ENCODE data around the gene CLSTN3. TPM values are rescaled to one million over a fixed set of nuclear protein-coding genes. Genes with fewer than 3 reads are reported as not detected.

The CLSTN3 gene
- total and polyA plus RNA-seq, 2 experiments from 2014 or later = 5.0 to 46.9 TPM

DNA sequence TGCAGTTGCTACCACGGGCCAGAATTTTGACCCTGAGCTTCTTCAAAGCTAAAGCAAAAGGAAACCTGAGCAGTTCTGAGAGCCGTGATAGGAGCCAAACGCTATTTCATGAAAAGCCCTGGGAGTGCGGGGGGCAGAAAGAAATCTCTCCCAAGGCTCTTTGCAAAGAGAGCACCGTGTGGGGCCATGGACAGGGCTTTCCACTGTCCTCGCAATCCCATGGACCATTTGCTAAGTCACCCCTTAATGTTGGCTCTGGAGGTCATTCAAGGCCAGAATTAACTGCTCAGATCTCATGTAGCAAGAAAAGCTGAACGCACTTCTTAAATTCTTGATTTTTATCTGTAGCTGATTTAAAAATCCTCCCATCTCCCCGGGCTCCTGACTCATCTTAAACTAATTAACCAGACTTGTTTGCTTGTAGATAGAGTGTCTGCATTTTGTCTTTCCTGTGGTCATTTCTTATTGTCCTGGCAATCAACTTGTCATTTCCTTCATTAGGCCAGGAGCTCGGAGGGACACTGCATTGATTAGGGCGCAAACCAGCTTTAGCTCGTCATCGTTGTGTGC, 24.8 kb downstream of the CLSTN3 start:
- Histone ChIP-seq H3K9me2 (ENCODE audit: insufficient read depth) (no peaks in the 10 kb centered on the region), H3K4me1 (ENCODE audit: insufficient read depth) (no peaks in the 10 kb centered on the region), H3K4me3 (no peak overlapping the region), H3K4me2 (no peak overlapping the region), H3K27me3 (ENCODE audit: insufficient read depth) (no peaks in the 10 kb centered on the region), H3K27ac (ENCODE audit: low read depth) (no peak overlapping the region), H4K20me1 (replicated peaks; ENCODE audit: insufficient read depth) (no peaks in the 10 kb centered on the region; the same call in 1 of the 2 replicates), H3K79me2 (replicated peaks; ENCODE audit: insufficient read depth) (no peaks in the 10 kb centered on the region), H2AFZ (no peak overlapping the region), H3K36me3 (ENCODE audit: insufficient read depth) (no peaks in the 10 kb centered on the region), H3F3A (replicated peaks; ENCODE audit: low read depth) (no peaks in the 10 kb centered on the region)
- ATAC-seq (no peak), DNase-seq (ENCODE audit: low spot score) (no peak)
- no peak for TF ChIP-seq POLR2AphosphoS5 (IDR thresholded peaks at IDR 0.05; ENCODE audit: low read depth)
- no peak for TF ChIP-seq ZNF114 (CRISPR knock-in tag; IDR thresholded peaks at IDR 0.05)
- no peak for TF ChIP-seq EZH2phosphoT487 (IDR thresholded peaks at IDR 0.05; ENCODE audit: unreplicated experiment)
- no peak for TF ChIP-seq JUNB (IDR thresholded peaks at IDR 0.05; ENCODE audit: unreplicated experiment)
- TF ChIP-seq REST (IDR thresholded peaks at IDR 0.05; ENCODE audit: unreplicated experiment) = no peak
- TF ChIP-seq ETS1 (IDR thresholded peaks at IDR 0.05) = no peak
- no peaks in the 10 kb centered on the region; the same call in 1 of the 3 replicates for H3K36me3 Mint-ChIP-seq (ENCODE audit: low read depth)
- H3K27me3 Mint-ChIP-seq (ENCODE audit: insufficient read depth, low read depth, poor library complexity) = peaks cover 2% of the 10 kb centered on the region
- H3K4me3 Mint-ChIP-seq = no peak overlapping the region
- H3K27ac Mint-ChIP-seq = no peak overlapping the region
- H3K9me3 Mint-ChIP-seq = no peaks in the 10 kb centered on the region
- H3K4me1 Mint-ChIP-seq = no peaks in the 10 kb centered on the region

- no peaks in the 10 kb centered on the region for H3K9me3 Mint-ChIP-seq
Measured at GRCh38 chr12:7155471-7156034, 25.4 kb downstream of the CLSTN3 start.

More at GRCh38 chr12:7155471-7156034, 25.4 kb downstream of the CLSTN3 start:
- Histone ChIP-seq H3K4me1 (ENCODE audit: insufficient read depth) (no peaks in the 10 kb centered on the region), H2AFZ (no peak overlapping the region), H3K36me3 (ENCODE audit: insufficient read depth) (no peaks in the 10 kb centered on the region), H3K4me2 (no peak overlapping the region), H3K79me2 (replicated peaks; ENCODE audit: insufficient read depth) (no peaks in the 10 kb centered on the region), H4K20me1 (replicated peaks; ENCODE audit: insufficient read depth) (no peaks in the 10 kb centered on the region), H3F3A (replicated peaks; ENCODE audit: low read depth) (no peaks in the 10 kb centered on the region), H3K9me2 (ENCODE audit: insufficient read depth) (no peaks in the 10 kb centered on the region), H3K4me3 (no peak overlapping the region), H3K27ac (ENCODE audit: low read depth) (no peak overlapping the region), H3K27me3 (ENCODE audit: insufficient read depth) (no peaks in the 10 kb centered on the region)
- Mint-ChIP-seq H3K4me1 (no peaks in the 10 kb centered on the region), H3K4me3 (no peak overlapping the region), H3K36me3 (ENCODE audit: low read depth) (no peaks in the 10 kb centered on the region; the same call in 1 of the 3 replicates), H3K27me3 (ENCODE audit: insufficient read depth, low read depth, poor library complexity) (peaks cover 2% of the 10 kb centered on the region), H3K27ac (peak overlapping the region; percentile 22; the same call in 1 of the 2 replicates)
- ATAC-seq (peak; percentile 21; the same call in 2 of the 3 replicates), DNase-seq (ENCODE audit: low spot score) (no peak)
- TF ChIP-seq ZNF331 (CRISPR knock-in tag; IDR thresholded peaks at IDR 0.05; ENCODE audit: low read depth) = no peak
- TF ChIP-seq, protein P1, sequence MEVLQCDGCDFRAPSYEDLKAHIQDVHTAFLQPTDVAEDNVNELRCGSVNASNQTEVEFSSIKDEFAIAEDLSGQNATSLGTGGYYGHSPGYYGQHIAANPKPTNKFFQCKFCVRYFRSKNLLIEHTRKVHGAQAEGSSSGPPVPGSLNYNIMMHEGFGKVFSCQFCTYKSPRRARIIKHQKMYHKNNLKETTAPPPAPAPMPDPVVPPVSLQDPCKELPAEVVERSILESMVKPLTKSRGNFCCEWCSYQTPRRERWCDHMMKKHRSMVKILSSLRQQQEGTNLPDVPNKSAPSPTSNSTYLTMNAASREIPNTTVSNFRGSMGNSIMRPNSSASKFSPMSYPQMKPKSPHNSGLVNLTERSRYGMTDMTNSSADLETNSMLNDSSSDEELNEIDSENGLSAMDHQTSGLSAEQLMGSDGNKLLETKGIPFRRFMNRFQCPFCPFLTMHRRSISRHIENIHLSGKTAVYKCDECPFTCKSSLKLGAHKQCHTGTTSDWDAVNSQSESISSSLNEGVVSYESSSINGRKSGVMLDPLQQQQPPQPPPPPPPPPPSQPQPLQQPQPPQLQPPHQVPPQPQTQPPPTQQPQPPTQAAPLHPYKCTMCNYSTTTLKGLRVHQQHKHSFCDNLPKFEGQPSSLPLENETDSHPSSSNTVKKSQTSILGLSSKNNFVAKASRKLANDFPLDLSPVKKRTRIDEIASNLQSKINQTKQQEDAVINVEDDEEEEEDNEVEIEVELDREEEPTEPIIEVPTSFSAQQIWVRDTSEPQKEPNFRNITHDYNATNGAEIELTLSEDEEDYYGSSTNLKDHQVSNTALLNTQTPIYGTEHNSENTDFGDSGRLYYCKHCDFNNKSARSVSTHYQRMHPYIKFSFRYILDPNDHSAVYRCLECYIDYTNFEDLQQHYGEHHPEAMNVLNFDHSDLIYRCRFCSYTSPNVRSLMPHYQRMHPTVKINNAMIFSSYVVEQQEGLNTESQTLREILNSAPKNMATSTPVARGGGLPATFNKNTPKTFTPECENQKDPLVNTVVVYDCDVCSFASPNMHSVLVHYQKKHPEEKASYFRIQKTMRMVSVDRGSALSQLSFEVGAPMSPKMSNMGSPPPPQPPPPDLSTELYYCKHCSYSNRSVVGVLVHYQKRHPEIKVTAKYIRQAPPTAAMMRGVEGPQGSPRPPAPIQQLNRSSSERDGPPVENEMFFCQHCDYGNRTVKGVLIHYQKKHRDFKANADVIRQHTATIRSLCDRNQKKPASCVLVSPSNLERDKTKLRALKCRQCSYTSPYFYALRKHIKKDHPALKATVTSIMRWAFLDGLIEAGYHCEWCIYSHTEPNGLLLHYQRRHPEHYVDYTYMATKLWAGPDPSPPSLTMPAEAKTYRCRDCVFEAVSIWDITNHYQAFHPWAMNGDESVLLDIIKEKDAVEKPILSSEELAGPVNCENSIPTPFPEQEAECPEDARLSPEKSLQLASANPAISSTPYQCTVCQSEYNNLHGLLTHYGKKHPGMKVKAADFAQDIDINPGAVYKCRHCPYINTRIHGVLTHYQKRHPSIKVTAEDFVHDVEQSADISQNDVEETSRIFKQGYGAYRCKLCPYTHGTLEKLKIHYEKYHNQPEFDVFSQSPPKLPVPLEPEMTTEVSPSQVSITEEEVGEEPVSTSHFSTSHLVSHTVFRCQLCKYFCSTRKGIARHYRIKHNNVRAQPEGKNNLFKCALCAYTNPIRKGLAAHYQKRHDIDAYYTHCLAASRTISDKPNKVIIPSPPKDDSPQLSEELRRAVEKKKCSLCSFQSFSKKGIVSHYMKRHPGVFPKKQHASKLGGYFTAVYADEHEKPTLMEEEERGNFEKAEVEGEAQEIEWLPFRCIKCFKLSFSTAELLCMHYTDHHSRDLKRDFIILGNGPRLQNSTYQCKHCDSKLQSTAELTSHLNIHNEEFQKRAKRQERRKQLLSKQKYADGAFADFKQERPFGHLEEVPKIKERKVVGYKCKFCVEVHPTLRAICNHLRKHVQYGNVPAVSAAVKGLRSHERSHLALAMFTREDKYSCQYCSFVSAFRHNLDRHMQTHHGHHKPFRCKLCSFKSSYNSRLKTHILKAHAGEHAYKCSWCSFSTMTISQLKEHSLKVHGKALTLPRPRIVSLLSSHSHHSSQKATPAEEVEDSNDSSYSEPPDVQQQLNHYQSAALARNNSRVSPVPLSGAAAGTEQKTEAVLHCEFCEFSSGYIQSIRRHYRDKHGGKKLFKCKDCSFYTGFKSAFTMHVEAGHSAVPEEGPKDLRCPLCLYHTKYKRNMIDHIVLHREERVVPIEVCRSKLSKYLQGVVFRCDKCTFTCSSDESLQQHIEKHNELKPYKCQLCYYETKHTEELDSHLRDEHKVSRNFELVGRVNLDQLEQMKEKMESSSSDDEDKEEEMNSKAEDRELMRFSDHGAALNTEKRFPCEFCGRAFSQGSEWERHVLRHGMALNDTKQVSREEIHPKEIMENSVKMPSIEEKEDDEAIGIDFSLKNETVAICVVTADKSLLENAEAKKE (CRISPR knock-in tag; IDR thresholded peaks at IDR 0.05) = no peak
